Right ventricle myocardium inferior (tissue), 1 donor: ENCODE measurements around the gene HDHD5. TPM values are rescaled to one million over a fixed set of nuclear protein-coding genes. Genes with fewer than 3 reads are reported as not detected.

Source experiments
- ATAC-seq: fragments of 200-7000 bp; cut with Tn5 transposase; one replicate; pipeline ENCODE4 v1.9.1; 2020; ENCODE audit warnings: mild to moderate bottlenecking, moderate library complexity
- DNase-seq: peaks from one replicate; pipeline ENCODE4 v3.0.0; 2021; ENCODE audit errors: missing footprints
- intact Hi-C: fragments of 100-400 bp; cut with DNase I; formaldehyde crosslinking; loops from one replicate; pipeline ENCODE4 v1.11.0; 2022
- total RNA-seq: library from RNA; stranded (reverse); fragmentation: NEBNext Ultra II Directional; extraction: Animal tissue kit (Norgen Biotek cat#: 25700); gene quantifications from one replicate; pipeline ENCODE4 v1.2.1, GENCODE V29; 2021
- donor health status: DM: no; HTN: yes; CAD: no; lungs with severe emphysema.

The HDHD5 gene
- total RNA-seq, 1 donor from 2014 or later, result 58.9 TPM

DNA sequence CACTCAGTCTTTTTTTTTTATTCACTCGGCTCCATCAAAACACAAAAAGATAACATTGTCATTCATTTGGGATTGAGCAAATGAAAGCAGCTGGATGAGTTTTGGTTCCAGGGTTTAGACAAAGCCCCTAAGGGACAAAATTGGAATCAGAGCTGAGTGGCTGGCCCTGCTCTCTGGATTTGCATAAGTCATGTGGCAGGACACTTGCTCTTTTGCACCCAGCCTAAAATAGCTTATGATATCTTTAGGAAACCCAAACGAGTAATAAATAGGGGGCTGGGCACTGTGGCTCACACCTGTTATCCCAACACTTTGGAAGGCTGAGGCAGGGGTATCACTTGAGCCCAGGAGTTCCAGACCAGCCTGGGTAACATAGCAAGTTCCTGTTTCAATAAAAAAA is 27.0 kb downstream of the HDHD5 start:
- intact Hi-C loops, result loop anchor here (5.0 kb wide), 1 partner anchor 35 kb away; no protein-coding TSS in a partner anchor
- DNase-seq (no peak), ATAC-seq (peak; percentile 87)

DNA sequence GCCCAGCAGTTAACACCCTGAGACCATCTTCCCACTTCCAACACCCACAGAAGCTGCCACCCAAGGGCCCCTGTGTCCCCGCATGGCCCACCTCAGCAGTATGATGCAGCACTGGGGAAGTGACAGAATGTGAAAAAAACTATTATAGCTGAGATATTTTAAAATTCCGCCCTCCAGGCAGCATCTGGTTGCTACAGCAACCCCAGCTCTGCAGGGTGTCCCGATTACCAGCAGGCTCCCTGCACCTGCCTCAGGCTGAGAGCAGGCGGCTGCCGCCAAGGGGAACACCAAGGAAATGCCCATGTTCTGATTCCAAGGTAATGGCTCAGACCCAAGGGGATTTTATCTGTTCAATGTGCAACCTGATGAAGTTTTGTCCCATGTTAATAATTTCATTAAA is 27.4 kb downstream of the HDHD5 start:
- ATAC-seq (peak; percentile 68), DNase-seq (no peak)
- intact Hi-C loops, result loop anchor here (5.0 kb wide), 1 partner anchor 36 kb away; no protein-coding TSS in a partner anchor

DNA sequence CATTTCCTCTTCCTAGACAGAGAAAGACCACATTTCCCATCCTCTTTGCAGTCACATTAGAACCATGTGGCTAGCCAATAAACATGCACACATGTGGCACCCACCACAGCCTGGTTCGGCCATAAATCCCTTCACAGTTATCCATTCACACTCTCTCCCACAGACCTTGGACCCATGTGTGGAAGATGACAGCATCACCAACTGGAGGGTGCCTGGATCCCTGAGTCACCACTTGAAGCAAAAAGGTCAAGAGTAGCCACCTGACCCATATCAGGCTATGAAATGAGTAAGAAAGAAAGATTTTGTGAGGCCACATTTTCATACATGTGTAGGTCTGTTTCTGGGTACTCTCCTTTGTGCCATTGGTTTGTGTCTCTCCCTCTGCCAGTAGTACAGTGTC is 28.9 kb downstream of the HDHD5 start:
- DNase-seq (no peak), ATAC-seq (no peak)
- intact Hi-C loops, result loop anchor here (5.0 kb wide), 1 partner anchor 37 kb away; no protein-coding TSS in a partner anchor

DNA sequence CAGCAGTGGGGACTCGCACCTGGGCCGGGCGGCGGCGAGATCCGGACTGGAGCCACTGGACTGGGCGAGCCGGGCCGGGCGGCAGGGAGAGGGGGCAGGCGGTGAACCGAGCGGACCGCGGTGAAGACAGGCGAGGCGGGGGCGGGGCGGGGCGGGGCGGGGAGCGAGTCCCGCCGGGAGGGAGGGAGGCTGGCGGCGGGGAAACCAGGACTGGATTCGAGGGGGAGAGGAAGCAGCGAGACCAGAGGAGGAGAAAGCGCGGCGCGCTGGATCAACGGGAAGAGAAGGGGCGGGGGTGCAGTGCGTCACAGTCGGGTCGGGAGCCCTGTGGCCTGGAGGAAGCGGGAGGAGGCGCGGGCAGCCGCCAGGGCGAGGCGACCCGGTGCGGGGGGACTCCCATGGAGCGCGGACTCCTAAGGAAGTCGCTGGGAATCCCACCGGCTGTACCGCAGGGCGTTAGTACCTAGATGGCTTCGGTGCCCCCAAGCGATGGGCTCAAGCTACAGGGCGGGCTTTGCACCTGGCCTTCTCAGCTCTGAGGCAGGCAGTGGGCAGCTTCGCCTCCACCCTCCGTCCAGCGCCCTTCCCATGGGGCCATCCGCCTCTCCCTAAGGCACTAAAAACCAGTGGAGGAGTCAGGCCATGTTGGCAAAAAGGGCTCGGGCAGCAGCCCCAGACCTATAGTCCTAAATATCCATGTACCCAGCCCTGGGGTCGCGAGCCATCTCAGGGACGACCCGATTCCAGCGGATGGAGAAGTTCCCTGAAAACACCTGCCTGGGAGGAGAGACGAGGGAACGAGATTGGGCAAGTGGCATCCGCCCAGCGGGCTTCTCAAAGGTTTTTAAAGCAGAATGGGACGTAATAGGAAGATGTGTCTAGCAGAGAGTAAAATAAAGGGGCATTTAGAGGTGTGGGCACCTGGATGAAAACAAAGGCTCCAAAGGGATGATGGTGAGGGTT is 37.6 kb downstream of the HDHD5 start, which contains the start of gene TMEM121B:
TSS of gene TMEM121B (minus strand) at position 128 of the 963 bp plus-strand sequence. CDS start 233 bp downstream, outside the sequence.
- intact Hi-C loops, result loop anchor here (1.0 to 5.0 kb wide), 3 partner anchors 34 to 50 kb away; partner anchors contain the start of gene HDHD5
- DNase-seq (peak; percentile 91), ATAC-seq (peak; percentile 79)

DNA sequence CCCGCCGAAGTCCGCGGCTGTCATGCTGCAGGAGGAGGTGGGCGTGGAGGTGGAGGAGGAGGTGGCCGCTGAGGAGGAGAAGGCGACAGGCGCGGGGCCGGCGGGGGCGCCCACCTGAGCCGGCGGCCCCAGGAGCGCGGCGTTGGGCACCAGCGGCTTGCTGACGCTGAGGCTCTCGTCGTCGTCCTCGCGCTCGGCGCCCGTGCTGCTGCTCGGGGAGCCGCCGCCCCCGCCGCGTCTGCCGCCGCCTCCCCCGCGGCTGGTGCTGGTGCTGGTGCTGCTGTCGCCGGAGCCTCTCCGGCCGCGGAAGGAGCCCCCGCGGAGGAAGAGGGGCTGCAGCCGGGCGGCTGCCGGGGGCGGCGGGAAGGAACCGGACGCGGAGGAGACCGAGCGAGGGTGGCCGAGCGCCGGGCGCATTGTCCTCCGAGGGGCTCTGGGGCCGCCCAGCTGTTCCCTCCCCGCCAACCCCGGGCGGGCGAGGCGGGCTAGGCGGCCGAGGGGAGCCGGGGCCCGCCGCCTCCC is 38.3 kb downstream of the HDHD5 start:
- DNase-seq (peak; percentile 66), ATAC-seq (no peak)
- intact Hi-C loops, result loop anchor here (1.0 to 5.0 kb wide), 3 partner anchors 33 to 51 kb away; partner anchors contain the start of gene HDHD5

DNA sequence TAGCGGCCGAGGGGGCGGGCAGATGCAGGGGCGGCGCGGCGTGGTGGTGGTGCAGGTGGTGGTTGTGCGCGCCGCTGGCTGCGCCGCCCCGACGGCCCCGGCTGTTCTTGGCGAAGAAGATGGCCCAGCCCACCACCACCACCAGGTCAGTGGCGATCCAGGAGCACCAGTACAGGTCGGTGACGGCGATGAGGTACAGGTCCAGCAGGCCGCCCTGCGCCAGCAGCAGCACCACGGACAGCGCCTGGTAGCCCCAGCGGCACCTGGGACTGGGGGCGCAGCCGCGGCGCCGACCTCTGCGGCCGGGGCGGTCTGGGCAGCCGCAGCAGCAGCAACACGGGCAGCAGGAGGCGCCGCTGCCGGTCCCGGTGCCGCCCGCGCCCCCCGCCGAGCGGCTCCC is 38.8 kb downstream of the HDHD5 start:
- ATAC-seq, result peak; percentile 27
- intact Hi-C loops, result loop anchor here (2.0 to 5.0 kb wide), 2 partner anchors 33 to 39 kb away; partner anchors contain the start of gene HDHD5
- peak; percentile 63 for DNase-seq

DNA sequence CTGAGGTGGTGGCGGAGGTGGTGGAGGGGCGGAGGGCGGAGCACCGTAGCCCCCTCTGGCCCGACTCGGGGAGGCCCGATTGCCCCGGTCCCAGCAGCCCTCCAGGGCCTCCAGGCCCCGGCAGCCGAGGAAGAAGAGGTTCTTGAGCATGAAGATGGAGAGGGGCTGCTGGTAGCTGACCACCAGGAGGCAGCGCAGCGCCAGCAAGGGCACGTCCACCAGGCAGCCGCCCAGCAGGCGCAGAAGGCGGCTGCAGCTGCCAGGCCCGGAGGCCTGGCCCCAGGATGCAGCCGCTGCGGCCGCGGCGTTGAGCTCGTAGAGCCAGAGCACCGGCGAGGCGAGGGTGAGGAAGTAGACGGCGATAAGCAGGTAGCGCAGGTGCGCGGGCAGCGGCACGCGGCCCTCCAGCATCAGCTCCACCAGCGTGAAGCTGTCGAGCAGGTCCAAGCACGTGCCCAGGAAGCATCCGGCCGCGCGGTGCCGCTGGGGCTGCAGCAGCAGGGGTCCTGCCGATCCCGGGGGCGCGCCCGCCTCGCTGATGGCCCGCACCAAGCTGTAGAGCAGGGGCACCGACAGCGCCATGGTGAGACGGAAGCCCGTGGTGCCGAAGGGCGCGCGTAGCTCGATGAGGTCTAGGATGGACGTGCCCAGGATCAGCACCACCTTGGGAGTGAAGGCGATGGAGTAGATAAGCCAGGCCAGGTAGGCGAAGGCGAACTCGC is 39.4 kb downstream of the HDHD5 start:
- intact Hi-C loops, result loop anchor here (2.0 to 5.0 kb wide), 2 partner anchors 32 to 39 kb away; partner anchors contain the start of gene HDHD5
- ATAC-seq (peak; percentile 26), DNase-seq (peak; percentile 75)

DNA sequence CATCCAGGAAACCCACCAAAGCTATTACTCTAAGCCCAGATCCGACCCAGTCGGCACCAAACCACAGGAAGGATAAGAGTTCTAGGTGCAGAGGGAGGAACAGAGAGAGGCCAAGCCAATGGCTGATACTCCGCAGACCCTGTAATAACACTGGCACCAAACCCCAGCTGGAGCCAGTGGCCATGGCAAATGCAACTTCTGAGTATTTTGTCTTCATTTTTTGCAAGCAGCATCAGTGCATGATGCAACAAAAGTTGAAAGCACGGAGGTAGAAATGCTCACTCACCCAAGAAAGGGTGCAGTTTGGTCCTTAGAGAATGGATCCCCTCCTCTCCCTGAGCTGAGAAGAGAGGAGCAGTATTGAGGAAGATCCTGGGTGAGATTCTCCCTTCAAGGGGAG is 40.7 kb downstream of the HDHD5 start:
- intact Hi-C loops, result no loop called here
- ATAC-seq, result no peak

DNA sequence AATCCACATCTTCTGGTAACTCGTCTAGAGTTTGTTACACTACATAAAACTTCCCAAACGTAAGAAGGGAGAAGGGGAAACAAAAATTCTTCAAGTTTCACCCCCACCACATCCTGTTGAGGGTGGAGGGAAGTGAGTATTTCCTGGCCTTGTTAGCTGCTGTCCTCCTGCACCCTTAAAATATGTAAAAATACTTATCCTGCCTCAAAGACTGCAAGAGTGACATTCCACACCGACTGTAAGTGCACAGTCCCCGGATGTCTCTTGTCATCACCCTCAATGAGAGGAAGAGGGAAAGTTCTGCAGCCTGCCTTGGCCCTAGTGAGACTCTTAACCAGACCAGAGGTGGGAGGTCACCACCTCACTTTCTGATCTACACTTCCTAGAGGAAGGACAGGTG is 41.2 kb downstream of the HDHD5 start:
- intact Hi-C loops, result no loop called here
- ATAC-seq, result no peak

More for the DNA sequence above, 40.7 kb downstream of the HDHD5 start:
- no peak for DNase-seq

DNA sequence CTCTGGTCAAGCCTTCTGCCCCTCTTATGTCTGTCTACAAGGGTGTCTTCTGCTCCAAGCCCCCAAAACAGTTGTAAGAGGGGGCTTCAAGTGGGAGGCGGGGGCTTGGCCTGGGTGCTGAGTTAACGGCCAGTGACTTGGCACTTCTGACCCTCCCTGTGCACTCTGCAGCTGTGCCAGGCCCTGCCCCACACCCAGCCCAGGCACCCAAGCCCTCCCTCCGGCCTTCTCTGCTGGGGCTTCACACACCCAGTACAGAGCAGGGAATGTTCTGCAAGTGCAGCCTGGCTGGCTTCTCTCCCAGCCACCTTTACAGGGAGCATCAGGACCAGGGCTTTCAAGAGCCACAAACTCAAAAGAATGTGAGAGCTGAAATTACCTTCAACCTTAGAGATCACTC is 41.7 kb downstream of the HDHD5 start:
- no peak for ATAC-seq
- peak; percentile 71 for DNase-seq
- intact Hi-C loops, result no loop called here

More for the DNA sequence above, 41.2 kb downstream of the HDHD5 start:
- no peak for DNase-seq

DNA sequence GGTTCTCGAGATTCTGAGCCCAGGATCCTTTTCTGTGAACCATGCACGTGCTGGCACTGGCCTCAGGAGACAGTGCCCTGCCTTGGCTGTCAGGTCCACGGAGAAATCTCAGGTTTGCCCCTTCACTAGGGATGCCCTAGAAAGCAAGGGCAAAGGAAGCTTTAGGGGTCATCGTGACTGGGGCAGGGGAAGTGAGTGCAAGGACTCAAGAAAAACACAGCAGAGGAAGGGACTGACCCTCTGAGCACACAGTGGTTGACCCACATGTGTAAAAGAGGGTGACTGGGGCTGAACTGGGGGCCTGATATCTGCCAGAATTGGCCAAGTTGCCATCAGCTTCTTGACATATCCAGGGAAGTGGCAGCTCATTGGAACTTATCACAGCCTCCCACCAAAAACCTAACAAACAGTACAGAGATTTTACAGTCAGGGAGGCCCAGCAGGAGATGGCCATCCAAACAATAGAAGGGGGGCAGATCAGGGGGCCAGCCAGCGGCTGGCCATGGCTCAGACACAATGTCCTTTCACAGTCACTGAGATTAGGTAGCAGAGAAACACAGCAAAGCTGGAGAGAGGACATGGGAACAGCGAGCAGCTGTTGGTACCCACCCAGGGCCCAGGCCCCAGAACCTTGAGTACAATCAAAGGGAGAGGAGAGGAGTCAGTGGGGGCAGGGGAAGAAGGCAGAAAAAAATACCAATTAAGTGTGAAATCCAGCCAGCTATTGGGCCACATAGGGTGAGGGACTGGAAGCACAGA is 42.3 kb downstream of the HDHD5 start:
- no peak for DNase-seq
- no peak for ATAC-seq
- intact Hi-C loops, result no loop called here

DNA sequence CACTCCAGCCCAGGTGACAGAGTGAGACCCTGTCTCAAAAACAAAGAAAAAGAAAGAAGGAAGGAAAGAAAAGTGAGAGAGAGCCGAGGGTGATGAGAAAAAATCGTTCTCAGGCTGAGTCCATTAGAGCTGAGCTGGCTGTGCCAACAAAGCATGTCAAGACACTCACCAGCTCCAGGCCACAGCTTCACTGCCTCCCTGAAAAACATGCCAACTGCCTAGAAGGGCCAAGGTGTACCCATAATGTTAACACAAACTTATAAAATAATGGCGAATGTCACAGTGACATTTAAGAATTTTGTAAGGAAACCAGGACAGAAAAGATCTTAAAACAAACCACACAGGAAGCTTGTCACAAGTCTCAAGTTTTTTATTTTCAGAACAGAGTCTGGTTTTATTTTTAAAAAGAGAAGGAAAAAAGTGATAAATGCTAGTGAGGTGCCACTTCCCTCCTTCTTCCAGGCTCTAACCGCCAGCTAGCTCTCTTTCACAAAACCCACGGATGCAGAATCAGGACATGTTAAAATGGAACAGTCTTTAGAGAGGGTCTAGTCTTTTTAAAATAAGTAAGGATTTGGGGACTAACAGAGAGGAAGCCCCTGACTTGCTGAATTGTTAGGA is 43.0 kb downstream of the HDHD5 start:
- no peak for ATAC-seq
- intact Hi-C loops, result no loop called here

DNA sequence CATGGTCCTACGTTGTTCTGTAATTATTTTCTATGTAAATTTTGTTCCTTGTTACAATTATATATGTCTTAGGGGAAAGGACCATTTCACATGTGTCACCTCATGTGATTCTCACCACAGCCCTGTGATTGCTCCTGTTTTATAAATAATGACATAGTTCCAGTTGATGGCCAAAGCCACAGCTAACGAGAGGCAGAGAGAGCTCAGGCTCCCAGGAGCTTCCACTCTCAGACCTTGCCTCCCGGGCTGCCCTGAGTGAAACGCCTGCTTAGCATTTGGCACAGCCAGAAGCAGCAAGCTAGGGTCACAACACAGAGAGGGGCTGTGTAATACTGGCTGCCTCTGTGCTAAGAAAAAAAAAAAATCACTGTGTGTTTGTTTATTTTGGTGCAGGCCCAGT is 43.8 kb downstream of the HDHD5 start:
- ATAC-seq (no peak), DNase-seq (no peak)
- intact Hi-C loops, result no loop called here

More for the DNA sequence above, 43.0 kb downstream of the HDHD5 start:
- no peak for DNase-seq

DNA sequence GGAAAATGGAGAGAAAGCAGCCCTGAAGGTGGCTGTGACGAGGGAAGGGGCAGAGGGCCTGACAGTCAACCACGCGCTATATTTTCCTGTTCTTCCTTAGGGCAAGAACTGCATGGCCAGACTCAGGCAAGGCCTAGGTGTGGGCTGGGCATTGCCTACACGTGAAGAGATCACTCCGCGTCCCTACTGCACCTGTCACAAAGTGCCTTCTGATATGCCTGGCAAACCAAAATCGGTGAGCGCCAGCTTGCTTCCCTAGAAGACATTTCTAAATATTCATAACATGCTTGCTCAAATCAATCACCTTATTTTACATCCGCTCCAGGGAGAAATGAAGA is 44.2 kb downstream of the HDHD5 start:
- ATAC-seq (no peak), DNase-seq (no peak)
- intact Hi-C loops, result no loop called here

DNA sequence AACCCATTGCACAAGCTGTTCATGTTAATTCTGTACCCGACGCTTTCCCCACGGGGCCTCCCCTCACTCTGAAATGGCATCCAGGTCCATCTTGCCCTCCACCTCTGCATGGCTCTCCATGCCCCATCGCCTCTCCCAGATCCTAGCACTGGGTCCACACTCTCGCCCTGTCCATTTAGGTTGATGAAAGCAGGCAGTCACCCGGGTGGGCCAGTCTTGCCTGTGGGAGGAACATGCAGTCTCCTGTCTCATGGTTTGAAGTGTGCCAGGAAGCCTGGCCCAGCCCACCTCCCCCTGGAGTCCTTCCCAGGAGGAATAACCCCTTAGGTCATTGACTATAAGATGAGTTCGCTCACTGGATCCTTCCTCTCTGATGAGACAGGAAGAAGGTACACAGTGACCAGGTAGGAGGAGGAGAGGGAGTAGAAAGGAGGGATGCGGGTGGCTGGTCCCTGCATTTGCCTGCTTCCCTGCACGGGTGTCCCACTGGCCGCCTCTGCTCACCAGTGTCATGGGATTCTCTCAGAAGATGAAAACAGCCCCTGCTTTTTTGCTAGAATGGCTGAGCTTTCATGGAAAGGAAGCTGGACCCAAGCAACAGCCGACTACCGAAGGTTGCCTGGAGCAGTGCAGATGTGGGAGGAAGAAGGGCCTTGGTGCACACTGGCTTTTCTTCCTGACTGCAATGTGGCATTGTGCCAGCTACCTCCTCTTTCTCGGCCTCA is 44.7 kb downstream of the HDHD5 start:
- intact Hi-C loops, result no loop called here
- DNase-seq, result peak; percentile 64

DNA sequence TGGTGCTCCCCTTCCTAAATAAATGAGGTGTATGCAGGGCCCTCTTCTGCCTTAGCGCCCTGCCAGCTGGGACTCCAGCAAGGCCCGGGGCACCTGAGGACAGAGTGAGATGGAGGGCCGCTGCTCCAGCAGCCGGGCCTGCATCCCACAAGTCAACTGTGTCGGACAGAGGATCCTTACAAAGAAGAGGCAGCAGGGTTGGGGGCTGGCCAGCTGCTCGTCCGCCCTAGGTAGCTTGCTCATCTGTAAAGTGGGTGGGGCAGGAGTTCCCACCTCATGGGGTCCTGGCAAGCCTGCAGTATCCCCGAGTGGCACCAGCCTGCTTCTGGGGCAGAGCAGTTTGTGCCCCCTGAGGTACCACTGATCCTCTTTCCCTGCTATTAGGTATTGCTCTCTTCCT is 45.5 kb downstream of the HDHD5 start:
- intact Hi-C loops, result no loop called here
- DNase-seq (no peak), ATAC-seq (no peak)

More for the DNA sequence above, 44.7 kb downstream of the HDHD5 start:
- no peak for ATAC-seq

DNA sequence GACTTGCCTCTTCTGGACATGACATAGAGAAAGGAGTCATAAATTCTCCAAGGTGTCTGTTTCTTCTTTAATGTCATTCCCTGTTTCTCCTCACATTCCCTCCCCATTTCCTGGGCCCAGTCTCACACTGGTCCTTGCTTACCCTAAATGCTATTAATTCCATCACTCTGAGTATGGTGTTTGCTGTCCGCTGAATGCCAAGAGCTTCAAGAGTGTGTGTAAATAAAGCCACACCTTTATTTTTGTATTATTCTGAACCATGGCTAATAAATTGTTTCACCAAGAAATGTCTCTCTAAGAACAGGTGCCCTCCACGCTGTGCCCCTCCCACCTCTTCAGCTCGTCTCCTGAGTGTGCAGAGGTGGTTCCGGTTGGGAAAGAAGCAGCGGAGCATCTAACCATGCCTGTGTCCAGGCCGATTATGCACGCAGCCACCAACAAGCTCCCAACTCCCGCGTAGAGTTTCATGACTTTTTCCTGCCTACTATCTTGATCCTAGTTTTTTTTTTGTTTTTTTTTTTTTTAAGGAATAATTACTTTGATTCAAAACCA is 46.5 kb downstream of the HDHD5 start:
- ATAC-seq, result no peak
- intact Hi-C loops, result no loop called here
- DNase-seq, result no peak
